Measurements from ENCODE around the gene CCL18. TPM values are rescaled to one million over a fixed set of nuclear protein-coding genes. Genes with fewer than 3 reads are reported as not detected.

CCL18 gene
- total and polyA plus RNA-seq, 2 donors (not counting 3 experiments of a cell fraction or from before 2014, with no cell fraction given): not detected

- Histone ChIP-seq H3K9me3 (replicated peaks; ENCODE audit: control insufficient read depth, insufficient read depth, low read length) (no peaks in the 10 kb centered on the region), H3K9ac (replicated peaks; ENCODE audit: extremely low read depth, insufficient read depth, low read length) (no peak overlapping the region), H3K4me1 (ENCODE audit: control insufficient read depth, extremely low read depth, insufficient read depth, low read length) (no peaks in the 10 kb centered on the region), H3K36me3 (ENCODE audit: control insufficient read depth in 2 of 2, extremely low read depth in 1 of 2, insufficient read depth in 2 of 2, low read length in 2 of 2) (no peaks in the 10 kb centered on the region), H3K27me3 (ENCODE audit: control insufficient read depth in 2 of 2, insufficient read depth in 2 of 2, low read length in 2 of 2) (peaks cover 0 to 4% of the 10 kb centered on the region in 2 experiments), H3K27ac (ENCODE audit: insufficient read depth, low read depth, low read length) (no peak overlapping the region), H4K20me1 (replicated peaks; ENCODE audit: control insufficient read depth, extremely low read depth, insufficient read depth, low read length) (no peaks in the 10 kb centered on the region), H3K4me3 (replicated peaks in 1 of 3; ENCODE audit: insufficient read depth in 1 of 3, low read depth in 1 of 3, low read length in 3 of 3) (no peak overlapping the region), H2AFZ (ENCODE audit: low read depth, low read length) (no peak overlapping the region), H3K79me2 (ENCODE audit: control insufficient read depth, insufficient read depth, low read length) (no peaks in the 10 kb centered on the region), H3K4me2 (ENCODE audit: insufficient read depth, low read length) (no peak overlapping the region), H3K9me1 (replicated peaks; ENCODE audit: control insufficient read depth, extremely low read depth, insufficient read depth, low read length) (no peaks in the 10 kb centered on the region)
- dilution Hi-C loops (cut with MboI; ENCODE audit: extremely low pct_ligation_motif_present, low sequenced_read_pairs): no loop called here
- no TSS peak for BruUV-seq (replicated peaks)
- POLR2A ChIA-PET: no interaction called here
- no peak for TF ChIP-seq EZH2 (IDR thresholded peaks at IDR 0.05; ENCODE audit: borderline replicate concordance, low read depth, low read length, severe bottlenecking)
- TF ChIP-seq JUN (IDR thresholded peaks at IDR 0.05; ENCODE audit: borderline replicate concordance, insufficient read depth, insufficient read length, low read depth): no peak
- TF ChIP-seq CTCF (IDR thresholded peaks at IDR 0.05; ENCODE audit: extremely low read depth in 1 of 2, insufficient read depth in 1 of 2, low read depth in 1 of 2, low read length in 2 of 2): no peak
- TF ChIP-seq POLR2A (IDR thresholded peaks at IDR 0.05; ENCODE audit: low read depth, low read length): no peak
- no peak for TF ChIP-seq MAX (IDR thresholded peaks at IDR 0.05; ENCODE audit: insufficient read depth, insufficient read length)
- no peak for TF ChIP-seq GATA2 (IDR thresholded peaks at IDR 0.05; ENCODE audit: insufficient read depth, insufficient read length, low read depth, low read length)
- TF ChIP-seq FOS (IDR thresholded peaks at IDR 0.05; ENCODE audit: borderline replicate concordance, insufficient read depth, low read length): no peak
- TF ChIP-seq MYC (IDR thresholded peaks at IDR 0.05; ENCODE audit: low read depth, low read length): no peak
- TF ChIP-seq POLR2AphosphoS5 (IDR thresholded peaks at IDR 0.05; ENCODE audit: insufficient read depth, low read depth, low read length): no peak
- FAIRE-seq (no peak), DNase-seq (ENCODE audit: low read depth, low spot score) (no peak)
- intact Hi-C loops (cut with micrococcal nuclease): no loop called here
- CTCF ChIA-PET: interaction anchor here (2.5 kb wide), 1 partner anchor 12 kb away, joined by 13 read pairs; no protein-coding TSS in a partner anchor
Measured at GRCh38 chr17:36059406-36059805, 4.7 kb upstream of the CCL18 start.
